ENCODE data around the gene NAT10.

- TF ChIP-seq TEAD4 (IDR thresholded peaks at IDR 0.05; ENCODE audit: borderline replicate concordance, insufficient read depth): no peak
- TF ChIP-seq EZH2phosphoT487 (IDR thresholded peaks at IDR 0.05; ENCODE audit: borderline replicate concordance, low read depth): no peak
Measured at GRCh38 chr11:34114014-34114413, 8.6 kb downstream of the NAT10 start.

Measured in SK-N-SH (cell line).